HG03097 (cell line): ENCODE results near the gene RGS3.

ENCODE experiments used
- ATAC-seq: cut with Tn5 transposase; IDR thresholded peaks from one replicate; pipeline ENCODE4 v1.9.1; 2021; ENCODE audit not compliant: unreplicated experiment, low FRiP score

RGS3 gene

DNA sequence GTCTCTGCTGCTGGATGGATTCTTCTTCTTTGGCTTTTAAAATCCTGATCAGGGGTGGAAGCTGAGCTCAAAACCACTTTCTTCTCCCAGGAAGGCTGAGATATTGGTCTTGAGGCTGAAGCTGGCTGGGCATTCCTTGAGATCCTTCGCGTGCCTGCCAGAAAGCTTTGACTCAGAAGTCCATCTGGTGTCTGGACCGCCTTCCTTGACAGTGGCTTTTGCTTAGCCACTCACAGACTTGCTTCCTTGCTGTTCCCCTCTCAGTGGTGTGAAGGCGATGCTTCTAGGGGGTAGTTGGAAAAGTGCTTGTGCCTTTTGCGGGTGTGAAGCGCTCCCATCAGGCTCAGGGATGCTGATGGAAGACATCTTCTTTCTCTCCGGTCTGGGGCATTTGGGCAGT, 45.9 kb downstream of the RGS3 start:
- no peak for ATAC-seq

DNA sequence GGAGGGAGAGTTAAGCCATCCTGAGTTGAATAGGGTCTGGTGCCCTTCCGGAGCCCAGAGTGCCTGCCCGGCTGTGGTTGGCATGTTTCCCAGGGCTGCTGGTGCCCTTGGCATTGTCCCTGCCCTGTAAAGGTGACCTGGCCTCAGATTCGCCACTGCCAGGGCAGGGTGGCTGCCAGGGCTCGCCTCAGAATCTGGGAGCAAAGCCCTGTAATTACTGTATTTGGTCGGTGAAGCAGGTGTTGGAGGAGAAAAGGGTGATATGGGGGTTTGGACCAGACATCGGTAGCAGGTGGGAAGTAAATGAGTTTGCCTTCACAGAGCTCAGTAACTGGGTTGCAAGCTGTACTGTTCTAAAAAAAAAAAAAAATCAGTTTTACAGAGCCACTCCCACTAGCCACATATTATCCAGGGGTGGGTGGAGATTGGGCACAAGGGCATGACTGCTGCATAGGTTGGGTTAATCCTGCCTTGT, 47.6 kb downstream of the RGS3 start:
- ATAC-seq: no peak

DNA sequence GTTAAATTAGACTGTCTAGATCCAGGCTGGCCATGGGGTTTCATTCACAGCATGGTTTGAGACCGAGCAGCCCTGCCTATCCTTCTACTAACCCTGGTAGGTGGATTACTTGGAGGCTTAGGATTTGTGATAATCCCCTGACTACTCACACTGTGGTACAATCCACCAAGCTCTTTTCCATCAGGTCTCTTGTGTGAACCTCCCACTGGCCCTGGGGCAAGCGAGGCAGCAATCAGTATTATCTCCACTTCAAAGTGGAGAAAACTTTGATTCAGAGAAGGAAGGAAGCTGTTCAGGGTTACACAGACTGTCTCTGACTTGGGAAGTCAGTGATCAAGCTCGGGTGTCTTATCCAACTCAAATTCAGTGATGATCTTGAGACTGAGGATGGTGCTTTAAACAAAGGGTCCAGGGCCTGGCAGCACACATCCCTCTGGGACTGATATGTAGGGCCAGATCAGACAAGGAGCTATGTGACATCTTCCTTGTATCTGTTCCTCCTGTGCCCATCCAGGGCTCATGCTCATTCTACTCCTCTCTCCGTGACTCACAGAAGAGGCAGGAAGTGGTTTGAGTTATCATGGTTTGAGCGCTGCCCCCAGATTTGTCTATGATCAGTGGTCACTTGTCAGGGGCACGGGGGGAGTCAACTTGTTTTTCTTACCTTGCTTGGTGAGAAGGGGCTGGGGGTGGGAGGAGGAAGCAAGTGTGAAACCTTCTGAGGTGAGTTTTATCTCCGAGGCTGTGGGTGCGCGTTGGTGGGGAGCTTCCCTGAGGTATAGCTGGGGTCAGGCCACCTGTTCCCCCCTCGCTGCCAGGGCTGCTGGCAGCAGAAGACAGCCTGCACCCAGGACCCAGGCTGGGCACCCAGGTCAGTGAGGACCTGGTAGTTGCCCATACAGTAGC, 48.6 kb downstream of the RGS3 start:
- peak; percentile 38 for ATAC-seq

DNA sequence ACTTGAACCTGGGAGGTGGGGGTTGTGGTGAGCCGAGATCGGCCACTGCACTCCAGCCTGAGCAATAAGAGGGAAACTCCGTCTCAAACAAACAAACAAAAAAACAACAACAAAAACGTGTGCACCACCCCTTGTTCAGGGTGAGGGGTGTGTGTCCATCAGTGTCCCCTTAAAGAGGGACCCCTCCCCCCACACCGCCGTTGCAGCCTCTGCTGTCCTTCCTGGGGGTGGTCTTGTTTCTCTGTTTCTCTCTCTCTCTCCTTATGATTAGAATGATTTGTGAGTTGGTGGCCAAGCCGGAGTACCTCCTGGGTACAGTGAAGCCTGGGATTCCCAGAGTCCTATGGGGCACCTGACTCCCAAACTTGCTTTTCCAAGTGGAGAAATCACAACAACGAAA, 49.6 kb downstream of the RGS3 start:
- ATAC-seq: no peak

DNA sequence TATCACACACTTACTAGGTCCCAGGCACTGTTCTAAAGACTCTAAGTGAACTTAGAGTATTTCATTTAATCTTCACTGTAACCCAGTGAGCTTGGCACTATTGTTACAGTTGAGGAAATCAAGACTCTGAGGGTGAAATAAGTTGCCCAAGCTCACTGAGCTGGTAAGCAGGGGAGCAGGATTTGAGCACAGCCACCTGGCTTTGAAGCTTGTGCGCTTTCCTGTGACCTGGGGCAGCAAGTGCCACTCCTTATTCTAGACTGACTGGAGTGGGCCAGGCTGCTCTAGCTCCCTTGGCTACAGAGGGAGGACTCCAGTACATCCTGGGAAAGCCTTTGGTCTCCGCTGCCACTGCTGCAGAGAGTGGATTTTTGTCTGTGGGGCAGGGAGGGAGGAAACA, 50.0 kb downstream of the RGS3 start:
- ATAC-seq: no peak

DNA sequence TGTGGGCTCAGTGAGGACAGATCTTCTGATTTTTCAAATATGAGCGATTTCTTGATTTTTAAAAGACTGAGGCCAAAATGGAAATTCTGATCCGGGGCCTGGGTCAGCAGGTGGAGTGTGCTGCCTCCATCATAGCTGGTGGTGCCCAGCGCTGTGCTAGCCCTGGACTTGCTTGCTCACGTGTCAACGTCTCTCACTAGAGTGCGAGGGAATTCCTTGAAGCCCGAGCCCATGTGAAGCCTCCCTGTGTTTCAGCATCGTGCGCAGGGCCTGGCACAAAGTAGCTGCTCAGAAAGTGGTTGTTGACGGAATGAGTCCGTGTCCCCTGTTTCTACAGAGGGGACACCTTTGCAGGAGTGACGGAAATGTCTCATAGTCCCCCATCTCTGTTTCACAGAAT, 50.5 kb downstream of the RGS3 start:
- ATAC-seq: no peak

DNA sequence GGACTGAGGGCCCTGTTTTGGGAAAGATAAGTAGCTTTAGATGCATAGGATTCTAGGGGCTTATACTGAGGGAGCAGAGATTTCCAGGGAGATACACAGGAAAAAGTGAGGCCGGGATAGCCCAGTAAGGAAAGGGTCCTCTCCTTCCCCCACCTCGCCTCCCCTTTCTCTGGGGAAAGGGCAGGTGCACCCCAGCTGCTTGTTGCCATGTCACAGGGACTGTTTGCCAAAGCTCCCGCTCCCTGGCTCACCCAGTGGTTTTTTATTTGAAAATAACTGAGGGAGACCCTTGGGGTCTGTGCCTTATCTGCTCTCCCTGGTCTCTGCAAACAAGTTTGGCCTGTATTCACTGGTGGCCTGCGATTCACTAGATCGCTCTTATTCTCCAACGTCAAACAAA, 51.2 kb downstream of the RGS3 start:
- ATAC-seq: no peak

DNA sequence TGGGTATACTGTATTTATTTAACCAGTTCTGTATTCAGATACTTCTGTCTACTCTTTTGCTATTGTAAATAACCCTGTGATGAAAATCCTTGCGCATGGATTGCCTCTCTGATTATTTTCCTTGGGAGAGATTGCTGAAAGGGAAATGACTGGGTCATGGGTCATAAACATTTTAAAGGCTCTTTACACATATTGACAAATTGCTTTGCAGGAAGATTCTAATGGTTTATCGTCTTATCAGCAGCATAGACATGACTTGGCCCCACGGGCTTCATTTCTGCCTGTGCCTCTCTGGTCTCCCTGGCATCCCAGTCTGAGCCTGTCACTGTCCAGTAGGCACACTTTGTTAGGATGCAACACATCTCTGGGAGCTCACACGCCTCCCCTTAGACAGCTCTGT, 52.3 kb downstream of the RGS3 start:
- no peak for ATAC-seq

DNA sequence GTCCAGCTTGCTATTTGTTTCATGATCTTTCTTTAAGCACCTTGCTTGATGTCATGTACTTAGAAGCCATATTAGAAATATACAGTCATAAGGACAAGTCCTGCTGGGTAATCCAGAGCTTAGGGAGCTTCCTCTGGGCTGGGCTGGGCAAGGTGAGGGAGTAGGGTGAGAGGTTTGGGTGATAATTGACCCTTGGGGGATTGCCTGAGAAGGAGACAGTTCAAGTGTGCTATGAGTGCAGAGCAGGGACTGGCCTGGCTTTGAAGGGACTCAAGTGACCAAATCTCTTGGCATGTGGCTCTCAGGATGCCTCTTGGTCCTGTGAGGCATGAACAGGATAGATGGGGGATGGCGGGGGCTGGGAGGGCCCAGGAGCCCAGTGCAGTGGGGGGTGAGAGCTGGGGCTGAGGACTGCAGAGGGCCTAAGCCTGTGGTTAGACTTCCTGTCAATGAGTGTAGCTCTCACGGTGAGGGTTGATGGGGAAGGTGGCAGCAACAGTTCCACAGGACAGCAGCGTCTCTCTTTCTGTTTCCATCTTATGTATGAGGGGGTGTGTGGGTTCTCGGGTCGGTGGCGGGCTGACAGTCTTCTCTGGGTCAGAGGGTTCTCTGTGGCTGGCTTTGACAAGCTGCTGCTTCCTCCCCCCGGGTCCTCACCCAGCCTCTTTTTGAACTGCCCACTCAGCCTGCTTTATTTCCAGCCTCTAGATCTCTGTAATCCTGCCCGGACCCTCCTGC, 53.5 kb downstream of the RGS3 start:
- peak; percentile 90 for ATAC-seq

DNA sequence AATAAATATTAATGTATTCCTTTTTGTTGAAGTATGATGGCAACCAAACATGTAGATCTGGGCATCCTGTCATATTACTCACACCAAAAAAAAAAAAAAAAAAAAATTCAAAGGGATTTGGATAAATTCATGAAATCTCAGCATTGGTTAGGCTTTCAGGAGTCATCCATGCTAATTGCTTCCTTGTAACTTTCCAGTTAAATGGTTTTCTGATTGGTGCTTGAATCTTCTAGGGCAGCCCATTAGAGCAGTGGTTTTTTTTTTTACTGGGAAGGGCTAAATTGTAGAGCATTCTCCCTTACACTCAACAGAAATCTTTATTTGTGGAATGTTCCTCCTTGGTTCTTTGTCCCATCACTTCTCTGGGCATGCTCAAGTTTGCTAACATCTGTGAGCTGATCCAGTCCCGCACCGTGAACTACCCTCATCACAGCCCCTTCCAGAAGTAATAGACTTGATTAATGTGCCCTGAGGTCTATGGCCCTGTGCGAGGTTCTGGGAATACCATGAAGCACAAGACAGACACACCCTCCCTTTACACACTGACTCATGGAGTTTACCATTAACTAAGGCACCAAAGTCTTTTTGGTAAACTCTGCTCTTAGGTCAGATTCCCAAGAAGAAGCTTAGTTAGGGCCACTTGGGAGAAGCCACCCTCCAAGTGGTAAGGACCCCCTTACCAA, 56.0 kb downstream of the RGS3 start:
- ATAC-seq: no peak

DNA sequence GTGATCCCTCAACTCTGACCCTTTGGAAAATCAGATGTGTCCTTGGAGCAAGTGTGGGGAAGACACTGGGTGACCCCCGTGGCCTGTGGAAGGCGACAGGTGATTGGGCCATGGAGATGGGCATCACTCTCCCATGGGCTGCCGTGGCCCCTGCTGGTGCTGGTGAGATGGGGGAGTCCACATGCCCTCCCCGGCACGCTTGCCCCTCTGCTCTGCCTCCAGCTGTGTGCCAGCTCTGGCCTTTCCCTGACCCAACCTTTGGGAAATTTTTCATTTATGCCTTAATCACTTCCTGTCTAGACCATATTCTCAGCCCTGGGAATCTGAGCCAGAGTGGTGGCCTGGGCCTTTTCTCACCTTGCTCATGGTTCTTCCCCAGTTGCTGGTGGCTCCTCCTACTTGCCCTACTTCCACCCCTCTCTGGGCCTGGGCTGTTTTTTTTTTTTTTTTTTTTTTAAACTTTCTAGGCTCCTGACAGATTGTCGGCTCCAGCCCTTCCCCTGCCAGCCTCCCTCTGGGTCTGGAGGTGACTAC, 56.6 kb downstream of the RGS3 start:
- no peak for ATAC-seq

DNA sequence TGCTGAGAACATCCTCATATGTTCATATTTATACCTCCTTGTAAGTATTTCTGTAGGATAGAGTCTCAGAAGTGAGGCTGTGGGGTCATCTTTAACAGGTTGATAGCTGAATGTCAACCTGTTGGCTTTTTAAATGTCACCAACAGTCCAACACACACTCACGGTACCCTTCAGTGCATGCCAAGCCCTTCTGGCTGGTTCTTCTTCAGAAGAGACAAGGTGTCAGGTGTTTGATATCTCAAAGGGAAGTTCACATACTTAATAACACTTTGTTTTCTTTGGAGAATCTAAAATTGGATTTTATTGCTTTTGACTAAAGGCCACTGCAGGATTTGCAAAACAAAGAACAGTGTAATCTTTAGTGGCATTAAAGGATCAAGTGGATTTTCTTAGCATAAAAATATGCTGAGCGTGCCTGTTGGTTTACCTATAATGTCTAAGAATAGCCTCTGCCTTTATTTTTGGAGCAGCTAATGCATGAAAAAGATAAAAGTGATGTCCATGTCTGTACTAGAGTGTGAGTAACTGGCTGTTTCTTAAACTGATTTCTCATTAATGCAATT, 58.2 kb downstream of the RGS3 start:
- ATAC-seq: no peak

DNA sequence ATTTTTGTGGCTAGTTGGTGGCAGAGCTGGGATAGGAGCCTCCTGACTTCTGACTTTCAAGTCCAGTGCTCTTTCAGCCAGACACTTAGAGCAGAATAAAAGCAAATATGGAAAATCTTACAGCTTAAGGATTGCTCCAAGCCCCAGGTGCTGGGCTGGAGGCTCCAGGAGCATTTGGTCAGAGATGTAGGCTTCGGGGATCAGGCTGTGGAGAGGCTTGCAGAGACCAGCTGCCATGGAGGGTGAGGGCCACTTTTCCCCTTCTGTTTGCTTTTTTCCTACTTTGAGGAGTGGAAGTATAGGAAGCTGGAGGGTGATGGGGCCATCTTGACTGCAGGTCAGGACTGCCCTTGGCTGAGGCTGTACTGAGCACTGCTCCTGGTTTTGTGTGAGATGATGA, 58.9 kb downstream of the RGS3 start:
- ATAC-seq: no peak

DNA sequence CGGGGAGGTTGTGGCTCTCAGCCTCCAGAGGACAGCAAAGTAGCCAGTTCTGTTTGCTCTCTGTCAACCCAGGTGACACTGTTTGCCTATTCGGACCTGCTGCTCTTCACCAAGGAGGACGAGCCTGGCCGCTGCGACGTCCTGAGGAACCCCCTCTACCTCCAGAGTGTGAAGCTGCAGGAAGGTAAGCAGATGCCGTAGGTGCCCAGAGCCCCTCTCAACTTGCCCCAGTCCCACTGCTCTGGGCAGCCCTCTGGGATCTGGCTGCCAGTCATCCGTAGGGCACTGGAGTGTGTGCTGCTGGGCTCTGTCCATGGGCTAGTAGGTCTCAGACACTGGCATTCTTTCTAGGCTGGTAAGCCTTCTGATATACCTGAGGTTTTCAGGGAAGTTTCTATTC, 59.3 kb downstream of the RGS3 start:
- peak; percentile 7 for ATAC-seq

DNA sequence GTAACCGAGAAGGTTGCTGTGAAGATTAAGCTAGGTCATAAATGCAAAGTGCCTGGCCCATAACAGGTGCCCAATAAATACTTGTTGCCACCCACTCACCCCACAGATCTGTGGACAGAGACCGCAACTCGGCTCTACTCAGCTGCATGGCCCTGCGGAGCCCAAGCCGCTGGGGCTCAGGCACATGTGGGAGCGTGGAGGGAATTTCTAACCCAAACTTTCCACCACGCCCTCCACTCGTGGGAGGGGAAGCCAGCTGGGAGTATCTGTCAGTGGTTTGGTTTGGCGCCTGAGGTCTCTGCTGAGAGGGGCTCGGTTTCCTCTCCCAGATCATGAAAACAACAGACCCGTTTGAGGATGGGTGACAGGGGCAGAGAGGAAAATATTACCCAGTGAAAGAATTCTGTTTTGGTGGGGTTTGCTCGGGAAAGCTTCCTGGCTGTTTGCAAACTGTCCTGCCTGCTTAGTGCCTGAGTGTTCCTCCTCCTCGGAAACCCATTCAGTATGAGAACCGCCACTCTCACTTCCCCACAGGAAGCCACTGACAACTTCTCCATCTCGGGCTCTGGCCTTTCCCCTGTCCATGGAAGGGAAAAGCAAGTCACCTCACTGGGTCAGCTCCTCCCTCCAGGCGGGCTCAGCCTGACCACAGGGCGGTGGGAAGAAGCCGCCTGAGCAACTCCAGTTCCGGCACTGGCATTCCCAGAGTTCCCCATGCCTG, 60.1 kb downstream of the RGS3 start:
- peak; percentile 83 for ATAC-seq

DNA sequence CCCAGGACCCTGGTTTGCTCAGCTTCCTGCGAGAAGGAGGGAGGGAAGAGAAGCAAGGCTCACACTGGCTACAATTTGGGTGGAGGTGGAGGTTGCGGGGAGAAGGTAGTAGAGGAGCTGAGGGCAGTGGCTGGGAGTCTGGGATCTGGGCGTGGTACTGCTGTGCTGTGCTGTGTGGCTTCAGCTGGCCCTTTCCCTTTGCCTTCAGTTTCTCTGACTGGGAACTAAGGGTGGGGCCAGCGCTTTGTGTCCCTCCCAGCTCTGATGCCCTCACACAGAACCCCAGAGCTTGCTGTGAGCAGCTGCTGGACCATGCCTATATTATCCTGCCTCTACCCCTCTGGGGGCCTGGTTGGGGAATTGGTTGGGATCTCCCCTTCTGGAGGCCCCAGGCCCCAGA, 60.9 kb downstream of the RGS3 start:
- no peak for ATAC-seq

DNA sequence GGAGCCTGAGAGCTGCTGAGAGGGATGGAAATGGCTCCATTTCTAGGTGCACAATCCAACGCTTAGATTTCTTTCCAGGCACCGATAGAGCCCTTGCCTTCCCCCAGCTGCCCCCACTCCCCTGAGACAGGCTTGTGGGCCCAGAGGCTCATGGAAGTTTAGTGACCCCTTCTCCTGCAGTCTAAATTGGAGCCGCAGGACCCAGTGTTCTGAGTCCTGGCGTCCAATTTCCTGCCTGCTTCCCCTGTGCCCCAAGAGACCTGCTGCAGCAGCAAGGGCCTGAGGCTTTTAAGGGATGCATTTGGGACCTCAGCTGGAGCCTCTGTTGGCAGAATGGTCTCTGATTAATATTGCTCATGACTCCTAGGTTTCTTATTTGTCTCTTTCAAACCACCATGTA, 61.7 kb downstream of the RGS3 start:
- ATAC-seq: no peak

DNA sequence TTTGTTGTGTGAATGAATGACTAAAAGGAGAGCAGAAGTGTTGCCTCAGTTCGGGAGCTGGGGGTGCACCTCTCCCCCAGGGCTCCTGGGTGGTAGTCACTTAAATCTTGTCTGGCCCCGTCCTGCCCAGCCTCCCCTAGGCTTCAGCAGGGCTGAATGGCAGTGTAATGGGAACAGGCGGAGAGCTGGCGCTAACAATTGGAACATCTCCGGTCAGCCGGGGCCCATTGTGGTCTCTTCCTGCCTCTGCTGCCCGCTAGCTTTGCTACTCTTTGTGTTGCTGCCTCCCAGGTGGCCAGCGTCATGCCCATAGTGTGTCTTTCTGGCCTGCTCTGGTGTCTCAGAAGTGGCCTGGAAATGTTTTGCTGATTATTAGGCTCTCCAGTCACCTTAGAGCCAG, 62.3 kb downstream of the RGS3 start:
- no peak for ATAC-seq

DNA sequence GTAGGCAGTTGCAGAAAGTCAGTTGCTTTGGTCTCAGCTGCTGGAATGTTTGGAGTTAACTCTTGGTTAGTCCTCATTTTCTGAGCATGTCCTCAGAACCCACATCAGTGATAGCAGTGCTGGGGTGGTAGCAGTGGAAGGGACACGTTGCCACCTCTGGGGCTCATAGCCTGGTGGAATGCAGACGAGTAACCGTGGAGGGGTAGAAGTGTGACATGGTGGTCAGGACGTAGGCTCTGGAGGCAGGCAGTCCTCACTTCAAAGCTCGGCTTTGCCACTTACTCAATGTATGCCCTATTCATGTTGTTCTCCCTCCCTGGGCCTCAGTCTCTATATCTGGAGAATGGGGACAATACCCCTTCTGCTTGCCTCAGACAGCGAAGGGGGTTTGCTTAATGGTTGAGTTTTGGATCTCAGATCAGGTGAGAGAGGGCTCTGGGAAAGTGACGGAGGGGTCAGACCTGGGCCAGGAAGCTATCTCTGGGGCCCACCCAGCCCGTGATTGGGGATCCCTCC, 62.8 kb downstream of the RGS3 start:
- no peak for ATAC-seq

DNA sequence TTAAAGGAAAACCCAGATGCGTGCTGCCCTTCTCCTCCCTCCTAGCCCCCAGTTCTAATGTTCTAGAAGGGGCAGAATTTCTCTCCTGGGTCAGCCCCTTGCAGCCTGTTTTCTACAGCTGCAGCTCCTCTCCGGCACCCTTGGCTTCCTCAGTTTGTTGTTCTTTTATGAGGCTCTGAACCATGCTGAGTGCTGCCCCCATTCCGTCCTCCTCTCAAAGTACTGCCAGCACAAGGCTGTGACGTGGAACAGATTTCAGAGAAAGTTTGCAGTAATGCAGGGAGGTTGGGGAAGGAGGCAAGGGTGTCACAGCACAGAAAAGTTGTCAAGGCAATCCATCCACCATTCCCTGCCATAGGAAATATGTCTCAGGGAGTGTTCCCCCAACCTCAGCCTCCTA, 63.3 kb downstream of the RGS3 start:
- no peak for ATAC-seq
